Mesothelial cell of epicardium (in vitro differentiated cells): ENCODE data around the gene SLC12A7. TPM values are rescaled to one million over a fixed set of nuclear protein-coding genes. Genes with fewer than 3 reads are reported as not detected.
"Not testable (repeated sequence)": the region's sequence is repeated elsewhere in the genome, so short reads cannot be mapped to it uniquely, and the experiment has no call there.

ENCODE experiments used
- DNase-seq, 2 experiments: peaks; one replicate each; pipeline ENCODE4 v3.0.0; 2021; ENCODE audit warnings: low spot score in 2 of 2; ENCODE audit not compliant: unreplicated experiment in 2 of 2
- H3K27ac Mint-ChIP-seq: 2 replicates; pipeline ENCODE4 v1.8.0; 2021; ENCODE audit warnings: mixed read lengths
- H3K27me3 Mint-ChIP-seq: 2 replicates; pipeline ENCODE4 v1.8.0; 2021; ENCODE audit warnings: low read depth, mixed read lengths
- H3K36me3 Mint-ChIP-seq: 2 replicates; pipeline ENCODE4 v1.8.0; 2021; ENCODE audit warnings: mixed read lengths
- H3K4me1 Mint-ChIP-seq: 2 replicates; pipeline ENCODE4 v1.8.0; 2021; ENCODE audit warnings: mixed read lengths
- H3K4me3 Mint-ChIP-seq: 2 replicates; pipeline ENCODE4 v1.8.0; 2021; ENCODE audit warnings: mild to moderate bottlenecking, moderate library complexity, mixed read lengths
- H3K9me3 Mint-ChIP-seq: 2 replicates; pipeline ENCODE4 v1.8.0; 2021; ENCODE audit warnings: mixed read lengths
- CTCF ChIP-seq: fragments of 200-600 bp; sonication (generic); IDR thresholded peaks from one replicate; pipeline ENCODE4 v1.5.0; 2021; ENCODE audit warnings: antibody characterized with exemption; ENCODE audit not compliant: unreplicated experiment
- total RNA-seq: library from RNA; stranded (reverse); gene quantifications from 3 replicates; pipeline ENCODE4 v1.2.1, GENCODE V29; 2021

The SLC12A7 gene
- total RNA-seq = 33.5 to 34.9 TPM (median 33.6 TPM) in 3 replicates

DNA sequence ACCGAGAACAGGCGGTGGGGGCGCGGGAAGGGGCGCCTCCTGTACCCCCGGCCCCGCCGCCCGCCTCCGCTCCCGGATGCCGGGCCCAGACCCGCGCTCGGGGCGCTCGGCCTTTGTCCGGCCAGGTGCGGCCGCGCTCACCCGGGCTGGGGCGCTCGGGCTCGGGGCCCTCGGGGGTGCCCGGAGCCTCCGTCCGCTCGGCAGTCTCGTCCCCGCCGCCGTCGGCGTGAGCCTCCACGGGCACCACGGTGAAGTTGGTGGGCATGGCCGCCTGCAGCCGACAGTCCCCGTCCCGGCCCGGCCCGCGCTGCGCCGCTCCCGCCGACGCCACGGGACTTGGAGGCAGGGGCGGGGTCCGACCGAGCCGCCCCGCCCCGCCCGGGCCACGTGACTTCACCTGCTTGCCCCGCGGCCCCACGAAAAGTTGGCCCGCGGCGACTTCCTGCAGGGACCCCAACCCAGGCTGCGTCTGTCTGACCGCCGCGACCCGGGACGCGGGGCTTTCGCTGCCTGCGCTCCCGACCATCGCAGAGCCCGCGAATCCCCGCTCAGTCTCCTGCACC is at the start of gene SLC12A7:
SLC12A7 (minus strand) TSS at position 337 of the 563 bp plus-strand sequence; CDS start at position 265, 72 bp downstream.
- Mint-ChIP-seq H3K4me3 (peak within 1 kb of the TSS; percentile 75), H3K4me1 (peaks cover 10% of the 10 kb centered on the region), H3K27me3 (peaks cover 20% of the 10 kb centered on the region), H3K36me3 (no peaks in the 10 kb centered on the region), H3K27ac (peak within 1 kb of the TSS; percentile 39), H3K9me3 (no peaks in the 10 kb centered on the region)
- DNase-seq = peak; percentile 48 to 70
- no peak for TF ChIP-seq CTCF

GRCh38 chr5:1161108-1161832 is 49.4 kb upstream of the SLC12A7 start:
- DNase-seq = no peak
- Mint-ChIP-seq H3K27me3 (peaks cover 60% of the 10 kb centered on the region), H3K27ac (no peak overlapping the region), H3K4me1 (no peaks in the 10 kb centered on the region), H3K4me3 (no peak overlapping the region), H3K9me3 (peaks cover 5% of the 10 kb centered on the region), H3K36me3 (no peaks in the 10 kb centered on the region)
- TF ChIP-seq CTCF = no peak

GRCh38 chr5:1159774-1160406 is 48.0 kb upstream of the SLC12A7 start:
- Mint-ChIP-seq H3K27me3 (peaks cover 61% of the 10 kb centered on the region), H3K9me3 (peaks cover 5% of the 10 kb centered on the region), H3K4me3 (no peak overlapping the region), H3K27ac (no peak overlapping the region), H3K36me3 (no peaks in the 10 kb centered on the region), H3K4me1 (no peaks in the 10 kb centered on the region)
- DNase-seq = no peak
- TF ChIP-seq CTCF = no peak

DNA sequence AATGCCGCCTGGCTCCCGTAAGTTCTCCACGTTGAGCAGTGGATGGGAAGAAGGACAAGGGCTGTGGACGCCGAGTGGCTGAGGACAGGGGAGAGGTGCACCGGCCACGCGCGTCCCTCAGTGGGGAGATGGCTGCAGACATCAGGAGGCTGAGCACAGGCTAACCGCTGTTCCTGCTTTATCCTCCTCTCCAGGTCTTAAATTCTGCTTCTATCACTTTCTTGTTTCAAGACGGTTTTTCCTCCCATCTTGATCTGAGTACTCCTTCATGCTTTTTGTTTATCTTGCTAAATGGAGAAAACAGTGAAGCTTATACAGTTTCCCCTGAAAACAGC is 47.4 kb upstream of the SLC12A7 start:
- Mint-ChIP-seq H3K4me1 (no peaks in the 10 kb centered on the region), H3K27me3 (peaks cover 62% of the 10 kb centered on the region), H3K27ac (no peak overlapping the region), H3K36me3 (no peaks in the 10 kb centered on the region), H3K9me3 (peaks cover 5% of the 10 kb centered on the region), H3K4me3 (no peak overlapping the region)
- no peak for TF ChIP-seq CTCF
- no peak for DNase-seq

DNA sequence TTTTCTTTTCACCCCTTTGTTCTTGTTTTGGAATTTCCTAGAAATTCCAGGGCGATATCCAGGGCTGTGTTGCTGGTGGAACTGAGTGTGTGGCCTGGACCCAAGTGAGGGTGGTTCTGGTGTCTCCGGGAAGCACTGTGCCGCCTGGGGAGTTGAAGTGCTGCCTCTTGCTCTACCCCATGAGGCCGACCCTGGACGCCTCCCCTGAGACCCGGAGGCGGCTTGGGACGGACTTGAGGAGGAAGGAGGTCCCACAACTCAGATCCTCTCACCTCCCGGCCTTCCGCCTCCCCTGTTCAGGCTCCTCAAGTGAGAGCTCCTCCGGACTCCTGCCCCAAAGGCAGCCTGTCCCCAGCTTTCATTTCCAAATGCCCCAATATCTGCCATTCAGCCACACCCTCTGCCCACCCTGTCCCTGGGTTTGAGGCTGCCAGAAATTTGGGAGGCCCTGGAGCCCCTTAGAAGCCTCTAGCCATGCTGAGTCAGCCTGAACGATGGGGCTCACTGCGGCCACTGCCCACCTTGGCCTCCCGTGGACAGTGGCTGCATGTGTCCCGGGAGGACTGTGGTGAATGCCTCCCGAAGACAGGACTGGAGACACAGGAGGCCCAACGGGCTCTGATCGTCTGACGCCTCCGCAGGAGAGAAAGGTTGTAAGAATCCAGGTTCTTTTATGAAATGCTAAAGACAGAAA is 46.9 kb upstream of the SLC12A7 start:
- no peak for TF ChIP-seq CTCF
- Mint-ChIP-seq H3K27ac (no peak overlapping the region), H3K4me3 (no peak overlapping the region), H3K9me3 (peaks cover 5% of the 10 kb centered on the region), H3K36me3 (no peaks in the 10 kb centered on the region), H3K4me1 (no peaks in the 10 kb centered on the region), H3K27me3 (peaks cover 67% of the 10 kb centered on the region)
- no peak for DNase-seq

DNA sequence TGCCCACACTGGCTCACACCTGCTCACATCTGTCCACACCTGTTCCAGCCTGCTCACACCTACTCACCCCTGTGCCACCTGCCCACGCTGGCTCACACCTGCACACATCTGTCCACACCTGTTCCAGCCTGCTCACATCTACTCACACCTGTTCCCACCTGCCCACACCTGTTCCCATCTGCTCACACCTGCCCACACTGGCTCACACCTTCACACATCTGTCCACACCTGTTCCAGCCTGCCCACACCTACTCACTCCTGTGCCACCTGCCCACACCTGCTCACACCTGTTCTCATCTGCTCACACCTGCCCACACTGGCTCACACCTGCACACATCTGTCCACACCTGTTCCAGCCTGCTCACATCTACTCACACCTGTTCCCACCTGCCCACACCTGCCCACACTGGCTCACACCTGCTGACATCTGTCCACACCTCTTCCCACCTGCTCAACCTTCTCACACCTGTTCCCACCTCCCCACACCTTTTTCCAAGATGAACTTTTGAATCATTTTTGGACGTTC is 45.7 kb upstream of the SLC12A7 start:
- H3K27ac Mint-ChIP-seq, DNase-seq, H3K4me1 Mint-ChIP-seq, H3K9me3 Mint-ChIP-seq, H3K4me3 Mint-ChIP-seq, H3K36me3 Mint-ChIP-seq: not testable (repeated sequence)
- peaks cover 77% of the 10 kb centered on the region for H3K27me3 Mint-ChIP-seq
